ENCODE measurements around the gene JUND.

DNA sequence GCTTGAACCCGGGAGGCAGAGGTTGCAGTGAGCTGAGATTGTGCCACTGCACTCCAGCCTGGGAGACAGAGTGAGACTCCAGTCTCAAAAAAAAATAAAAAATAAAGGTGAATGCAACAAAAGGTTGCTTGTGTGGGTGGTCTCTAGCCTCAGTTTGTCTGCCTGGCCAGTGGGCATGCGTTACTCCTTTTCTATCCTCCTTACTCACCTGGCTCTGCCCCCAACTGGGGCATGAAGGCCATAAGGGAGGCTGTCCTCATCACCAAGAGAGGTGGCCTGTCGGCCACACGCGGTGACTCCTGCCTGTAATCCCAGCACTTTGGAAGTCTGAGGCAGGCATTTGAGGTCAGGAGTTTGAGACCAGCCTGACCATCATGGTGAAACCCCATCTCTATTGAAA is 1.9 kb upstream of the JUND start:
- no peak for TF ChIP-seq CTCF (conservative IDR thresholded peaks at IDR 0.05; ENCODE audit: low read depth, low read length)
- no peak for TF ChIP-seq EZH2 (IDR thresholded peaks at IDR 0.05; ENCODE audit: borderline replicate concordance, low read depth, low read length, poor library complexity, severe bottlenecking)

Measured in A673 (cell line).